PC-3 (cell line): Measurements from ENCODE around the gene ADAMTS17. TPM values are rescaled to one million over a fixed set of nuclear protein-coding genes. Genes with fewer than 3 reads are reported as not detected.

Experiments used
- ATAC-seq: fragments of 200-7000 bp; cut with Tn5 transposase; 2 replicates; pipeline ENCODE4 v1.9.1; 2020; ENCODE audit warnings: mild to moderate bottlenecking, moderate library complexity
- BruUV-seq: library from RNA; stranded (reverse); fragments of 400-500 nt; replicated peaks from 2 replicates; lab custom pipeline; 2021; lab: Mats Ljungman, UMichigan
- CTCF ChIA-PET: fragments of 300-600 bp; sonication (Branson Sonifier 250); formaldehyde crosslinking; loops from one replicate; lab custom pipeline; 2022; ENCODE audit warnings: antibody characterized with exemption; lab: Charles Lee
- POLR2A ChIA-PET: fragments of 300-600 bp; sonication (Branson Sonifier 250); formaldehyde crosslinking; loops from one replicate; lab custom pipeline; 2022; ENCODE audit warnings: antibody characterized with exemption; ENCODE audit not compliant: unreplicated experiment; lab: Charles Lee
- DNase-seq: peaks from one replicate; pipeline ENCODE4 v3.0.0-alpha.2; 2015
- H2AFZ ChIP-seq: fragments of 300-600 bp; sonication (generic); 2 replicates; pipeline ENCODE4 v1.6.0; 2016; ENCODE audit warnings: antibody characterized with exemption, low read length
- H3F3A ChIP-seq: fragments of 300-600 bp; sonication (generic); one replicate; pipeline ENCODE4 v1.6.0; 2017; ENCODE audit warnings: antibody characterized with exemption, low read length, control low read depth, mild to moderate bottlenecking; ENCODE audit not compliant: unreplicated experiment
- H3K27ac ChIP-seq: fragments of 300-600 bp; sonication (generic); 2 replicates; pipeline ENCODE4 v1.5.1; 2016; ENCODE audit warnings: mild to moderate bottlenecking, low read length
- H3K27me3 ChIP-seq: fragments of 300-600 bp; sonication (generic); 2 replicates; pipeline ENCODE4 v1.6.1; 2016; ENCODE audit warnings: low read length, mixed read lengths
- H3K36me3 ChIP-seq: fragments of 300-600 bp; sonication (generic); 2 replicates; pipeline ENCODE4 v1.6.1; 2016; ENCODE audit warnings: low read depth, mixed run types, low read length, mixed read lengths
- H3K4me1 ChIP-seq: fragments of 300-600 bp; sonication (generic); 2 replicates; pipeline ENCODE4 v1.5.1; 2016; ENCODE audit warnings: low read length; ENCODE audit not compliant: insufficient read depth
- H3K4me2 ChIP-seq: fragments of 300-600 bp; sonication (generic); 2 replicates; pipeline ENCODE4 v1.6.0; 2016; ENCODE audit warnings: low read length
- H3K4me3 ChIP-seq: fragments of 300-600 bp; sonication (generic); 2 replicates; pipeline ENCODE4 v1.5.1; 2016; ENCODE audit warnings: mild to moderate bottlenecking, low read length, mixed read lengths
- H3K79me2 ChIP-seq: fragments of 300-600 bp; sonication (generic); 2 replicates; pipeline ENCODE4 v1.6.1; 2017; ENCODE audit warnings: low read length, mixed read lengths
- H3K9ac ChIP-seq: fragments of 300-600 bp; sonication (generic); 2 replicates; pipeline ENCODE4 v1.6.0; 2016; ENCODE audit warnings: mild to moderate bottlenecking, low read length
- H3K9me2 ChIP-seq: fragments of 300-600 bp; sonication (generic); replicated peaks from 2 replicates; pipeline ENCODE4 v1.6.1; 2016; ENCODE audit warnings: mixed run types, low read length, mixed read lengths
- H3K9me3 ChIP-seq: fragments of 300-600 bp; sonication (generic); 2 replicates; pipeline ENCODE4 v1.6.1; 2016; ENCODE audit warnings: low read length, mixed read lengths
- H4K20me1 ChIP-seq: fragments of 300-600 bp; sonication (generic); 2 replicates; pipeline ENCODE4 v1.6.1; 2016; ENCODE audit warnings: low read length, mixed read lengths
- EZH2 ChIP-seq: fragments of 300-600 bp; sonication (generic); IDR thresholded peaks from one replicate; pipeline ENCODE4 v1.6.1; 2017; ENCODE audit warnings: antibody characterized with exemption, mild to moderate bottlenecking, low read length; ENCODE audit not compliant: unreplicated experiment
- EZH2phosphoT487 ChIP-seq: fragments of 300-600 bp; sonication (generic); IDR thresholded peaks from 2 replicates; pipeline ENCODE4 v1.6.1; 2018; ENCODE audit warnings: mild to moderate bottlenecking, antibody characterized with exemption, low read length, borderline replicate concordance
- intact Hi-C: fragments of 100-400 bp; cut with micrococcal nuclease; formaldehyde crosslinking; loops from 2 replicates; pipeline ENCODE4 v1.9.0; 2023
- total RNA-seq: library from RNA; depleted of rRNA; stranded (reverse); fragments of >200 nt; gene quantifications from 2 replicates; pipeline ENCODE4 v1.2.3, GENCODE V29; 2014
- TF ChIP-seq, protein P1 (sequence below): fragments of 300-600 bp; sonication (generic); conservative IDR thresholded peaks from 2 replicates; pipeline ENCODE4 v1.5.1; 2017; ENCODE audit warnings: antibody characterized with exemption, low read depth, mild to moderate bottlenecking, low read length

ADAMTS17 gene
- total RNA-seq, 1 experiment from 2014 or later = 6.9 TPM

DNA sequence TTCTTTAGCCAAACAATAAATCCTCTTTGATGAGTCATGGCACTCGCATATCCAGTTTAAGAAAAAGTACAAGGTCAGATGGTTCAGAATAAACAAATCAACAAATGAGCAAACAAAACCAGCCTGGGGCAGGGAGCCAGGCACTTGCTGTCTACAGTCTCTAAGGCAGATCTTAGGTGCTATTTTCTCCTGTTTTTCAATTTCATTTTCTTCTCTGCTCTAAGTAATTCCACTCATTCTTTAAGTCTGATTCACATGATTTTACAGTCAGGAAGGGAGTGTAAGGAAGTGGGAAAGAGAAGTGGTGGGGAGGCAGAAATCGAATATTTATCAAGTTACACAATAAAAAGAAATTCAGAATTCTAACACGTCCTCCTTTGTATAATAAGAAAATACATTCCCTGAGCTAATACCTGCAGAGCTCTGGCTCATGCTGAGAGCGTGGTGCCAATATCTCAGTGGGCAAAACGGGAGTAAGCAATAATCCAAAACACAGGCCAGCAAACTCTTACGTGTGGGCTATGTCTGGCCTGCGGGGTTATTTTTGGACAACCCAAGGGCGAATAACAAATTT, 298.6 kb downstream of the ADAMTS17 start:
- H3F3A ChIP-seq = peaks cover 17% of the 10 kb centered on the region
- TF ChIP-seq EZH2 (no peak), EZH2phosphoT487 (no peak)
- TF ChIP-seq, protein P1, sequence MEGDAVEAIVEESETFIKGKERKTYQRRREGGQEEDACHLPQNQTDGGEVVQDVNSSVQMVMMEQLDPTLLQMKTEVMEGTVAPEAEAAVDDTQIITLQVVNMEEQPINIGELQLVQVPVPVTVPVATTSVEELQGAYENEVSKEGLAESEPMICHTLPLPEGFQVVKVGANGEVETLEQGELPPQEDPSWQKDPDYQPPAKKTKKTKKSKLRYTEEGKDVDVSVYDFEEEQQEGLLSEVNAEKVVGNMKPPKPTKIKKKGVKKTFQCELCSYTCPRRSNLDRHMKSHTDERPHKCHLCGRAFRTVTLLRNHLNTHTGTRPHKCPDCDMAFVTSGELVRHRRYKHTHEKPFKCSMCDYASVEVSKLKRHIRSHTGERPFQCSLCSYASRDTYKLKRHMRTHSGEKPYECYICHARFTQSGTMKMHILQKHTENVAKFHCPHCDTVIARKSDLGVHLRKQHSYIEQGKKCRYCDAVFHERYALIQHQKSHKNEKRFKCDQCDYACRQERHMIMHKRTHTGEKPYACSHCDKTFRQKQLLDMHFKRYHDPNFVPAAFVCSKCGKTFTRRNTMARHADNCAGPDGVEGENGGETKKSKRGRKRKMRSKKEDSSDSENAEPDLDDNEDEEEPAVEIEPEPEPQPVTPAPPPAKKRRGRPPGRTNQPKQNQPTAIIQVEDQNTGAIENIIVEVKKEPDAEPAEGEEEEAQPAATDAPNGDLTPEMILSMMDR = no peak
- peak; percentile 82 for ATAC-seq
- intact Hi-C loops = loop anchor here (1.0 to 10.0 kb wide), 6 partner anchors 36 to 296 kb away; no protein-coding TSS in a partner anchor
- no TSS peak for BruUV-seq
- CTCF ChIA-PET = interaction anchor here (0.7 to 1.0 kb wide), 2 partner anchors 60 to 296 kb away, joined by 3 read pairs; no protein-coding TSS in a partner anchor
- peak; percentile 96 for DNase-seq
- peak overlapping the region; percentile 30 for H3K9ac ChIP-seq
- POLR2A ChIA-PET = interaction anchor here (0.6 kb wide), 4 partner anchors 9 to 61 kb away, joined by 3 to 4 read pairs (median 3); no protein-coding TSS in a partner anchor
- peak overlapping the region; percentile 59 for H3K4me3 ChIP-seq
- H3K27ac ChIP-seq = peak overlapping the region; percentile 91
- H3K9me2 ChIP-seq = no peaks in the 10 kb centered on the region
- peak overlapping the region; percentile 54 for H2AFZ ChIP-seq
- peaks cover 35% of the 10 kb centered on the region for H3K4me1 ChIP-seq
- H3K79me2 ChIP-seq = no peaks in the 10 kb centered on the region
- no peaks in the 10 kb centered on the region for H3K27me3 ChIP-seq
- H3K9me3 ChIP-seq = no peaks in the 10 kb centered on the region
- H4K20me1 ChIP-seq = no peaks in the 10 kb centered on the region
- no peaks in the 10 kb centered on the region; the same call in 1 of the 2 replicates for H3K36me3 ChIP-seq
- peak overlapping the region; percentile 82 for H3K4me2 ChIP-seq

DNA sequence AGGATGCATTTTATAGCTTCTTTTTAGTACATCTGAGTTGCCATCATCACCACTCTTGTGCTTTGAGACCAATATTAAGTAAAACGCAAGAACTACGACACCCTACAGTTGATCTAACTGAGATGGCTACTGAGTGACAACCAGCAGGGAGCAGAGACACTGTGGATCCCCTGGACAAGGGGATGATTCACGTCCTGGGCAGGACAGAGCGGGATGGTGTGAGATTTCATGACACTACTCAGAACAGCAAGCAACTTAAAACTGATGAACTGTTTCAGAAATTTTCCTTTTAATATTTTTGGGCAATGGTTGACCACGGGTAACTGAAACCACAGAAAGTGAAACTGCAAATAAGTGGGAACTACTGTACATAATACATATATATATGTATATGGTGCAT, 299.2 kb downstream of the ADAMTS17 start:
- Histone ChIP-seq H3K9me2 (no peaks in the 10 kb centered on the region), H3K4me2 (peak overlapping the region; percentile 82), H3K9ac (peak overlapping the region; percentile 30), H3F3A (peaks cover 17% of the 10 kb centered on the region), H3K9me3 (no peaks in the 10 kb centered on the region), H3K27ac (peak overlapping the region; percentile 91), H3K4me3 (peak overlapping the region; percentile 59), H4K20me1 (no peaks in the 10 kb centered on the region), H3K36me3 (no peaks in the 10 kb centered on the region; the same call in 1 of the 2 replicates), H3K27me3 (no peaks in the 10 kb centered on the region), H2AFZ (peak overlapping the region; percentile 49), H3K4me1 (peaks cover 35% of the 10 kb centered on the region), H3K79me2 (no peaks in the 10 kb centered on the region)
- CTCF ChIA-PET = no interaction called here
- peak; percentile 68 for ATAC-seq
- no TSS peak for BruUV-seq
- POLR2A ChIA-PET = no interaction called here
- TF ChIP-seq, protein P1 = 0 out of 2 replicates have a peak, but pooled peaks have one; percentile 13
- no peak for TF ChIP-seq EZH2
- peak; percentile 66 for DNase-seq
- intact Hi-C loops = loop anchor here (2.0 to 10.0 kb wide), 2 partner anchors 84 to 172 kb away; no protein-coding TSS in a partner anchor
